Tibial nerve (tissue), 4 donors: ENCODE data around the gene CSN3.

Source experiments
- EP300 ChIP-seq, 2 donors: sonication (generic); formaldehyde crosslinking; IDR thresholded peaks; one replicate each; pipeline ENCODE4 v1.6.1; 2017; ENCODE audit warnings: antibody characterized with exemption in 2 of 2, mild to moderate bottlenecking in 1 of 2
- POLR2A ChIP-seq, 2 donors: fragments of 450-650 bp; IDR thresholded peaks; one replicate each; pipeline ENCODE4 v1.6.1; 2017; ENCODE audit warnings: antibody characterized with exemption in 2 of 2, mild to moderate bottlenecking in 2 of 2, moderate library complexity in 2 of 2
- TF ChIP-seq, protein P1 (sequence below), 5 experiments: fragments of 200-600 bp in 3 of 5; fragments of 450-650 bp in 2 of 5; sonication (generic) in 3 of 5; IDR thresholded peaks; one replicate each; pipeline ENCODE4 v1.5.1; 2016 to 2019; ENCODE audit warnings: antibody characterized with exemption in 5 of 5, mild to moderate bottlenecking in 3 of 5, moderate library complexity in 2 of 5

DNA sequence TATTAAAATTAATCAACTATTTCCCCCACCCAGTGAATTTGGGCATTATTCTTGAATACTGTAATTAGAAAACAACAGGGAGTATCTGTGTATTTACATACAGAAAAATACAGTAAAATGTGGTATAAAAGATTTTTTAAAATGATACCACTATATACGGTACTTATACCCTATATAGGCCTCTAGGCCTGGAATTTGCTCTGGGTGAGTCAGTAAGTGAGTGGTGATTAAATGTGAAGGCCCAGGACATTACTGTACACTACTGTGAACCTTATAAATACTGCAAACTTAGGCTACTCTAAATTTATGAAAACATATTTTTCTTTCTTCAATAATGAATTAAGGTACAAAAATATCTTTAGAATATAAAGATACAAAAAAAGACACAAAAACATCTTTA is 6.3 kb upstream of the CSN3 start:
- TF ChIP-seq, protein P1, sequence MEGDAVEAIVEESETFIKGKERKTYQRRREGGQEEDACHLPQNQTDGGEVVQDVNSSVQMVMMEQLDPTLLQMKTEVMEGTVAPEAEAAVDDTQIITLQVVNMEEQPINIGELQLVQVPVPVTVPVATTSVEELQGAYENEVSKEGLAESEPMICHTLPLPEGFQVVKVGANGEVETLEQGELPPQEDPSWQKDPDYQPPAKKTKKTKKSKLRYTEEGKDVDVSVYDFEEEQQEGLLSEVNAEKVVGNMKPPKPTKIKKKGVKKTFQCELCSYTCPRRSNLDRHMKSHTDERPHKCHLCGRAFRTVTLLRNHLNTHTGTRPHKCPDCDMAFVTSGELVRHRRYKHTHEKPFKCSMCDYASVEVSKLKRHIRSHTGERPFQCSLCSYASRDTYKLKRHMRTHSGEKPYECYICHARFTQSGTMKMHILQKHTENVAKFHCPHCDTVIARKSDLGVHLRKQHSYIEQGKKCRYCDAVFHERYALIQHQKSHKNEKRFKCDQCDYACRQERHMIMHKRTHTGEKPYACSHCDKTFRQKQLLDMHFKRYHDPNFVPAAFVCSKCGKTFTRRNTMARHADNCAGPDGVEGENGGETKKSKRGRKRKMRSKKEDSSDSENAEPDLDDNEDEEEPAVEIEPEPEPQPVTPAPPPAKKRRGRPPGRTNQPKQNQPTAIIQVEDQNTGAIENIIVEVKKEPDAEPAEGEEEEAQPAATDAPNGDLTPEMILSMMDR (IDR thresholded peaks at IDR 0.05), result no peak
- TF ChIP-seq POLR2A (IDR thresholded peaks at IDR 0.05) (no peak), EP300 (IDR thresholded peaks at IDR 0.05) (no peak)
